Astrocyte of the spinal cord (primary cell): ENCODE data around the gene VPS13A.
A peak's percentile ranks its signal among the peaks of the same experiment; 100 is the strongest.

Experiments used
- DNase-seq: peaks from one replicate; pipeline ENCODE4 v3.0.0; 2011; ENCODE audit warnings: low read depth, low spot score
- H3K4me3 ChIP-seq: 2 replicates; pipeline ENCODE4 v1.5.1; 2011; ENCODE audit warnings: low read depth, mild to moderate bottlenecking, low read length, moderate library complexity
- CTCF ChIP-seq: IDR thresholded peaks from 2 replicates; pipeline ENCODE4 v1.5.1; 2012; ENCODE audit warnings: low read depth, mild to moderate bottlenecking, low read length, inconsistent platforms
- in situ Hi-C: cut with HindIII; loops from 2 replicates; pipeline ENCODE4 v1.10.0; 2017; ENCODE audit warnings: low sequenced_read_pairs

Gene VPS13A

GRCh38 chr9:77177143-77177893 lies at the start of gene VPS13A:
TSS of gene VPS13A (plus strand) at chr9:77177534. CDS start at chr9:77177705, 171 bp downstream.
- peak within 1 kb of the TSS; percentile 78 for H3K4me3 ChIP-seq
- in situ Hi-C loops, result no loop called here
- TF ChIP-seq CTCF, result peak; percentile 28
- peak; percentile 93 for DNase-seq

- in situ Hi-C loops, result no loop called here
- TF ChIP-seq CTCF, result no peak
- no peak for DNase-seq
- no peak overlapping the region for H3K4me3 ChIP-seq
Measured at GRCh38 chr9:77128125-77128789, 49.1 kb upstream of the VPS13A start.

- TF ChIP-seq CTCF, result no peak
- no peak overlapping the region for H3K4me3 ChIP-seq
- in situ Hi-C loops, result no loop called here
- DNase-seq, result no peak
Measured at GRCh38 chr9:77131399-77131798, 45.9 kb upstream of the VPS13A start.

GRCh38 chr9:77133011-77133410 lies 44.3 kb upstream of the VPS13A start:
- DNase-seq, result no peak
- in situ Hi-C loops, result no loop called here
- TF ChIP-seq CTCF, result no peak
- no peak overlapping the region for H3K4me3 ChIP-seq

- no peak overlapping the region for H3K4me3 ChIP-seq
- no peak for TF ChIP-seq CTCF
- no peak for DNase-seq
- in situ Hi-C loops, result no loop called here
Measured at GRCh38 chr9:77142366-77142765, 35.0 kb upstream of the VPS13A start.

- H3K4me3 ChIP-seq, result no peak overlapping the region
- no peak for TF ChIP-seq CTCF
- in situ Hi-C loops, result no loop called here
- no peak for DNase-seq
Measured at GRCh38 chr9:77149879-77150278, 27.5 kb upstream of the VPS13A start.
